ENCODE data around the gene TNFSF10.
"Not testable (repeated sequence)": the region's sequence is repeated elsewhere in the genome, so short reads cannot be mapped to it uniquely, and the experiment has no call there.

TNFSF10 gene

DNA sequence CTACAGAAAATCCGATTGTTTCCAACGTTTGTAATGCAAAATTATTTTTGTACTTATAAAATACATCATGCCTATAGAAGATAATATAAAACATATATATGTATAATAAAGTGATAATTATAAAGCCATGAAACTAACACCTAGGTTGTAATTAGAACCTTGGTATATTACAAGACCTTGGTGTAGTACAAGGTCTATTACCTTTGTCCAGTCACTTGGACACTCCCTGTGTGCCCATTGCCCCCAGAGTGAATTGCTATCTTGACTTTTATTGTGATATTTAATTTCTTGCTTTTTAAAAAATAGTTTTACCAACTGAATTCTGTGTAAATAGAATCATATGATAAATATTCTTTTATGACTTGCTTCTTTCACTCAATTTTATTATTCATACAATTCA is 20.7 kb upstream of the TNFSF10 start:
- no peak for DNase-seq

DNA sequence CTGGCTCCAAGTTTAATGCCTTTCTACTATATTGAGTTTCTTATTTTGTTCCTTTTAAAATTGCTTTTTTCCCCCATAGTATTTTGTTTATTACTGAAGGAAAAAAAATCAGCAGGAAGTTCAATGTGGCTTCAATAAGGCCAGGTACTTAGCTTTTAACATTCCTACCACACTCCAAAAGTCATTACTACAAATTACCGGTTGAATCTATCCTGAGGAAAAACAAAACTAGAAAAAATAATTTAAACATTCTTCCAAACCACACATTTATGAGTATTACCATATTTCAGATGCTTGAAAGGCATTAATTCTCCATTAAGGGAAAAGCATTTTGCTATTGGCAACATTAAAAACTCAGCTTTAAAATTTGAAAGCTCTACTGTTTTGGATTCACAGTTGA is 20.2 kb upstream of the TNFSF10 start:
- DNase-seq = no peak

DNA sequence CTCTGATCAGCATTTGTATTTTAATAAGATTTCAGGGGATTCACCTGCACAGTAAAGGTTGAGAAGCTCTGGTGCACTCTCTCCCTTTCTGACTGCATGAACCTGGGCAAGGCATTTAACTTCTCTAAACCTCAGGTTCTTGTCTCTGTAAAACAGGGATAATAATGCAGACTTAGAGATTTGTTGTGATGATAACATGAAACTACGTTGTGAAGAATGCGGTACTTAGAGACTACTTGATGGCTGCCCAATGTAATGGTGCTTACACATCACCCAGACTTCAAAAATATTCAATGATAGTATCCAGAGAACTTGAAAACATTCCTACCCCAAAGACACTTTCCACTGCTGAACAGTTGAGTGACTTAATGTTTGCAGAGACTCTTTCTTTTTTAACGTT is 19.8 kb upstream of the TNFSF10 start:
- DNase-seq = no peak

DNA sequence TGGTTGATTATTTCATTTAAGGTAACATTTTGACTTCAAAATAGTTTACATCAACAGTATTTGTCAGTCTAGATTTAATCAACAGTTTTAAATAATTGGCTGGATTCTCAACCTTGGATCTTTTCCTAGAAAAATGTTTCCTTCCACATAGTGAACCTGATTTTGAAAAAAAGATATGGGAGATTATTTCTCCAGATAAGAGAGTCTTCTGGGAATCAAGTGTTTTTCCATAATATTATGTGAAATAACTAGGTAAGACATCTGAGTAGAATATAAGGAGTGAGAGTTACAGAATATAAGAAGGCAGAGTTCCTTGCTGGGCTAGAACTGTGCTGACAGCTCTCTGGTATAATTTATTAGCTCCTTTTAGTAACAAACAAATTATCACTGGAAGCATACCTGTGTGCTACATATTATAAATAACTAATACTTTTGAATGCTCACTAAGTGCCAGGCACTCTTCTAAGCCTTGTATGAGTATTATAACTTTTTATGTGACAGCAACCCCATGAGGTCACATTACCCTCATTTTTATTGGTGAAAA is 18.8 kb upstream of the TNFSF10 start:
- no peak for DNase-seq

DNA sequence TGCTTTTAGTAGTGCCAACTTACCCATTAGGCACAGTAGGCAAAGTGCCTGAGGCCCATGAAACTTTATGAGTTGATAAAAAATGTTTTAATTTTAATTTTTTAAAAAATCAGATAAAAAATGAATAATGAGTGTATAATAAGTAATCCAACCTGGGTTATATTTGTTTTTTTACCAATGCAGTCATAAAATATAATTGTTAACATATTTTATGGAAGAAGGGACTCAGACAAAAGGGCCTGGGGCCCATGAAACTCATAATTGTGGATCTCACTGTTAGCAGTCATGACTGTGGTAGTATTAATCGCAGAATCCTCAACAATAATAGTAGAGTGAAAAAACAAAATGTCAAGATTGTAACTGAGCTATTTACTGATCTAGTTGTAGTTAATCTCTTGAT is 16.8 kb upstream of the TNFSF10 start:
- DNase-seq = no peak

DNA sequence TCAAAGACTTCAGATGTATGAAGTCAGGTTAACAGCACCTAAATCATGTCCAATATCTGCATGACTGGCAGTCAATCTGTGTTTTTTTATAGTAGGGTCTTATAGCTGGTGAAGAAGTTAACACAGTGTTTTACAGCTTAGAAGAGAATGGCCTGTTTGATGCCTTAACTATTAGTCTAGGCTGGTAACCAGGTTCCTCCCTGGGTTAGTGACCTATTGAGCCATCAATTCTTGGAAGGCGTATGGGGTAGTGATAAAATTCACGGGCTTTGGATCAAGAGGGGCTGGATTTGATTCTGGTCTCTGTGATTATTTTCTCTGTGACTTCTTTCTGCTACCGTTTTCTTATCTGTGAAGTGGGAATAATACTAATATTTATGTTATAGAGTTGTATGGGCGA is 16.0 kb upstream of the TNFSF10 start:
- no peak for DNase-seq

DNA sequence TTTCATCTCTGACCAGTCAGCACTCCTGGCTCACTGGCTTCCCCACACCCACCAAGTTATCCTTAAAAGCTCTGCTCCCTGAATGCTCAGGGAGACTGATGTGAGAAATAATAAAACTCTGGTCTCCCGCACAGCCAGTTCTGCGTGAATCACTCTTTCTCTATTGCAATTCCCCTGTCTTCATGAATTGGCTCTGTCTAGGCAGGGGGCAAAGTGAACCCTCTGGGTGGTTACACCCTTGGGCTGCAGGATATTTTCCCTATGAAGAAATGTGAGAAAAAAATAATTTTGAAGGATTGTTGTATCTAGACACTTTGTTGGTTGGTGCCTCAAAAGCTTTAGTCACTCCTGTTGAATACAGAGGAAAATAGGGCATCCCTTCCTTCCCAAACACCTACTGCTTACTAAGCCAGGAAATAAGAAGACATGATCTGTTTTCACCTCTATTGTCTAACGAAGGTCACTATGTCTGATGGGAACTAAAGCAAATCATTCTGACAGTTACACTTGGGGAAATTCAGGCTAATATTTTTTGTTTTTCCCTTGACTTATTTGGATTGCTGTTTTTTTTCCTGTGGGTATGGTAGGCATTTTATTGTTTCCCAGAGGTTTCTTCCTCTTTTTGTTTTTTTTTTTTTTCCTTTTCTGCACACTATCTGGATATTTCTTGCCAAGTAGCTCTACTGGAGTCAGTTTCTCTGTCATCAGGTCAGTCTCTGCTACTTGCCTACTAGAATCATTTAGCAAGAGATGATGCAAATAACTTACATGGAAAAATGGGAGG is 15.3 kb upstream of the TNFSF10 start:
- DNase-seq = no peak

DNA sequence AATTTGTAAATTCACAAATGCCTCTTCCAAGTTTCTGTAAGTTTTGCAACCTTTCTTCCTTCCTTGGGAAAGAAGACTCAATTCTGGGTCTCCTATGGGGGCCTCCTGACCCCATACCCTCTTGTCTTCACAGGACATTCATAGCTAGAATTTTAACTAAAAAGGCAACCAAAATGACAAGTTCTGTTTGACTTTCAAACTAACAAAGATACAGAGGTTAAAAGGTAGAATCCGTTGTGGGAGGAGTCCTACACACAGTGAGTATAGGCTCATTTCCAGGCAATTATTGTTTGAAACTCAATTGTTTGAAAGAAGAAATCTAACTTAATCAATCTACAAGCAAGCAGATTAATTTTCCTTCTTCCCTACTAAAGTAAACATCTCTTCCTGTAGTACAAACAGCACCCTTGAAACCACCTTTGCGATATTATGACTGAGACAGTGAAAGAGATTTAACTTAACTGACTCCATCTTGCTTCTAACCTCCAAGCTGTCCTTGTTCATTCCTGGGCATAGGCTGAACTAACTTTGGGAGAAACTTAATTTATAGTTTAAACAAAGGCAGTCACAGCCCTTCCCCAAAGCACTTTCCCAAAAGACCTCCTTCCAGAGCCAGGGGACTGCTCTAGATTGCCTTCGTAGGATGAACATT is 14.4 kb upstream of the TNFSF10 start:
- DNase-seq = no peak

DNA sequence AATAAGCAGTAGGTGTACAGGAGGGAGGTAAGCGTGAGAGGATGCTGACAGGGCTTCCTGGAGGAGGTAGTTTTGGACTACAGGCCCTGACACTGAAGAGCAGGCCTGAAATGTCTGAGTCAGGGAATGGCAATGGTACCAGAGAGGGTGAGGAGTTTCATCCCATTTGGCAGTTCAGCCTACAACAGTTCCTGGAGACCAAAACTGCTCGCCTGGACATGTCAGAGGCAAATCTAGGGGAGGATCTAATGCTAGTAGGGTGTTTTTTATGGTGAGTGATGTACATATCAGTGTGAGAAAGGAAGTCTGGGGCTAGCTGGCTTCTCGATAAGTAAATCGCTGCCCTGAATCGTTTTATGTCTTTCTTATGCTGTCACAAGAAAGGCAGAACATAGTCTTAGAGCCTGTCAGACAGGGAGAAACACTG is 13.8 kb upstream of the TNFSF10 start:
- DNase-seq = no peak

DNA sequence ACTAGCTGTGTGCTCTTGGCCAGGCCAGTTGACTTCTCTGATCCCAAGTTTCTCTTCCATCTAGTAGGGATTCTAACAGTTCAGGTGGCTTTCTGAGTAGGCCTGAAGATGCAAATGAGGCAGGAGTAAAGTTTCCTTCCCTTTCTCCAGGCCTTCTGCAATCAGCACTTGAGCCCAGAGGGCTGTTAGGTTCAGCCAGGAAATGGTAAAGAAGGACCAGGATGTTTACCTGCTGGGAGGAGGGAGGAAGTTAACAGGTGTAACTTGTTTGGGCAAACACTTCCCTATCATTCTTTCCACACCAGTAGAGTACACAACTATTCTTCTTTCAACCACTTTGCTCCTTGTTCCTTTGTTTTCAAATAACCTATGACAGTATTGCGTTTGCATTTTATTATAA is 13.3 kb upstream of the TNFSF10 start:
- DNase-seq = peak; percentile 53

DNA sequence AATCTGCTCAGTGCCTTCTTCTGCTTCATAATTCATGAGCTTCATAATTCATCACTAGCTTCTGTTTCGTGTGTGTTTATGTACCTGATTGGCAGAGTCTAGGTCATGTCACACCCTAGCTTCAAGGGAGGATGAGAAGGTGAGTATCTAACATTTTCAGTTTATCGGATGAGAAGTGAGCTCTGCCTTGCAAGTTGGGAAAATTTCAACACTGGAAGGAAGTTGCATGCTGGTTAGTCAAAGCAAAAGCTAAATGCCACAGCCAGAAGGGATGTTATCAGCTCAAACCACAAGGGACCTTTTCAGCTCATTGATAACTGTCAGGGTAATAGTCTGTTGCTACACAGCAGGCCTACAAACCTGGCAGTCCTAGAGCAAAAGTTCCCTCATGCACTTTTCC is 7.3 kb upstream of the TNFSF10 start:
- no peak for DNase-seq

DNA sequence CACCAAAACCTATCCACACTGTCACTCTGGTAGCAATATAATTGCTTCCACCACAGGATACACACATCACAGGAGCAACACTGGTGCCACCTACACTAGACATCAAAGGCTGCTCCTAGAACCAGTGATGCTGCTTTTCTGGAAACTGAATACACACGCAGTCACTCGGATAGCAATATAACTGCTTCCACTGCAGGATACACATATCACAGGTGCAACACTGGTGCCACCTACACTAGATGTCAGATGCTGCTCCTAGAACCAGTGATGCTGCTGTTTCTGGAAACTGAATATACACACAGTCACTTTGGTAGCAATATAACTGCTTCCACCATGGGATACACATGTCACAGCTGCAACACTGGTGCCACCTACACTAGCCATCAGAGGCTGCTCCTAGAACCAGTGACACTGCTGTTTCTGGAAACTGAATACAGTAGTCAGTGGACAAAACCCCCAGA is 6.9 kb upstream of the TNFSF10 start:
- DNase-seq = no peak

DNA sequence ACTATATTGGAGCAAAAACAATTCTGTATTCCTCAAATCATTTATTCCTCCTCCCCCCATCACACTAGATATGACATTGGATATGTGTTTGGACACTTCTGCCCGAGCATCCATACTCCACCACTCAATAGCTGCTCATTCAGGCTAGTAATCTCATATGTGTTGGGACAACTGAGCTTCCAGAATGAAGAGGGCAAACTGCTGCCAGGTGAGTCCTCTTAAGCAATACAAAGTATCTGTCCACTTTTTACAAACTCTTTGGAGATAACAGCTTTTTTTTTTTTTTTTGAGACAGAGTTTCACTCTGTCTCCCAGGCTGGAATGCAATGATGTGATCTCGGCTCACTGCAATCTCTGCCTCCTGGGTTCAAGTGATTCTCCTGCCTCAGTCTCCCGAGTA is 5.4 kb upstream of the TNFSF10 start:
- no peak for DNase-seq

DNA sequence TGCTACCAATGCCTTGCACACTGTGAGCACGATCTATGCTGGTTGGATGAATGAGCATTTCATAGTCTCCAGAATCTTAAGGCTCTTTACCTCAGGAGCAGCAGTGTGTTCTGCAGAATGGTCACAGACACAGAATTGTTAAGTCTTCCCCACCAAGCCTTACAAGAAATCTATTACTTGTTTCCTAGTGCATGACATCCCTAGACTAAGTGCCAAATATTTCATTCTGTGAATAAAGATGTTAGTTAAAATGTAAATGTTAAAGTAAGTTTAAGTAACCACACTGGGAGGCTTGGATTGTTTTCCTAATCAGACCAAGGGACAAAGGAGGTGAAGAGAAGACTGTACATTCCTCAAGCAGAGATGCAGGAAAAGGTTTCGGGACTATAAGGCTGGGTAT is 4.1 kb upstream of the TNFSF10 start:
- DNase-seq = no peak

DNA sequence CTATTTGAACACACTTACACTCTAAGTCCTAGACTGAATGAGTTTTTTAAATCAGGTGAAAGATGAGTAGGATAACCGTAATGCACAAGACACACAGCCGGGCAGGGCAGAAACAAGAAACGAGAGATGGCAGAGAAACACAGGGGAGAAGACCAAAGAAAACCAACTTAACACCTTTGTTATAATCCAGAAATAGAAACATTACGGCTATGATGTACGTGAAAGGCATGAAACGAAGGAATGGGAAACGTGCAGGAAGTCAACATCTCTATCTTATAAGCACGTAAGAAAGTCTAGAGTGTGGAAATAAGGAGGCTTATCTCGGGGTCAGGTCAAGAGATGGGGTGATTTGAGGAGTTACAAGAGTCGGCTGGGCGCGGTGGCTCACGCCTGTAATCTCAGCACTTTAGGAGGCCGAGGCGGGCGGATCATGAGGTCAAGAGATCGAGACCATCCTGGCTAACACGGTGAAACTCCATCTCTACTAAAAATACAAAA is 1.9 kb upstream of the TNFSF10 start:
- no peak for DNase-seq

DNA sequence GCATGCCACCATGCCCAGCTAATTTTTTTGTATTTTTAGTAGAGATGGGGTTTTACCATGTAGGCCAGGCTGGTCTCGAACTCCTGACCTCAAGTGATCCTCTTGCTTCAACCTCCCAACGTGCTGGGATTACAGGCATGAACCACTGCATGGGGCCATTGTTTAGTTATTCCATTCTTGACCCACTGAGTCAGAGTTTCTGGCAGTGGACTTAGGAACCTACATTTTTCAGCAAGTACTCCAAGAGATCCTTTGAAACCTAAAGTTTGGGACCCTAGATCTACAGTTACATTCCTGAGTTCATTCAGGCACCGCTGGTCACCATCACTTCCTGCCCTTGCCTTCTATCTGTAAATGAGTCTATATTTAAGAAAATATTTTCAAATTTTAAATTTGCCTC is 1.4 kb upstream of the TNFSF10 start:
- no peak for DNase-seq

DNA sequence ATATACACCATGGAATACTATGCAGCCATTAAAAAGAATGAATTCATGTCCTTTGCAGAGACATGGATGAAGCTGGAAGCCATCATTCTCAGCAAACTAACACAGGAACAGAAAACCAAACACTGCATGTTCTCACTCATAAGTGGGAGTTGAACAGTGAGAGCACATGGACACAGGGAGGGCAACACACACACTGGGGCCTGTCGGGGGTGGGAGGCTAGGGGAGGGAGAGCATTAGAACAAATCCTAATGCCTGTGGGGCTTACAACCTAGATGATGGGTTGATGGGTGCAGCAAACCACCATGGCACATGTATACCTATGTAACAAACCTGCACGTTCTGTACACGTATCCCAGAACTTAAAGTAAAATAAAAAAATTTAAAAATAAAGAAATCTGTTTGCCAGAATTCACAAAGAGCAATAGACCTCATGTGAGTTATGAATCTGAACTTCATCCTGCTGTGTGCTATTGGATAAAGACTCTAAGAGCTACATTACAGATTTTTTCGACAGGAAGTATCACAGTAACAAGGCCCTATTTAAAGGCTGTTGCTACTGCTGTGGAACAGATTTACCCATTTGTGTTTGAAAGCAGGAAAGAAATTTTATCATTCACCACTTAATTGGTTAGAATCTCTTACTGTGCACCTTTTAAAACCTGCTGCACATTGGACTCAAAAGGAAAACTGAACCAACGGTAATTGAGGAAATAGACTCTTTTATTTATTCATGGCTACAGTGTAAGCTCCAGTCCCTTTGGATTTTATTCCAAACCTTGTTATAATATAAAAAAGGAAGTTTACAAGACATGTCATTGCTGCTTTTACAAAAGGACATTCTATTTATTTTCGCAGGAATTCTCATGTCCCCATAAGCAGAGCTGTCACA is 1.1 kb downstream of the TNFSF10 start:
- DNase-seq = not testable (repeated sequence)

DNA sequence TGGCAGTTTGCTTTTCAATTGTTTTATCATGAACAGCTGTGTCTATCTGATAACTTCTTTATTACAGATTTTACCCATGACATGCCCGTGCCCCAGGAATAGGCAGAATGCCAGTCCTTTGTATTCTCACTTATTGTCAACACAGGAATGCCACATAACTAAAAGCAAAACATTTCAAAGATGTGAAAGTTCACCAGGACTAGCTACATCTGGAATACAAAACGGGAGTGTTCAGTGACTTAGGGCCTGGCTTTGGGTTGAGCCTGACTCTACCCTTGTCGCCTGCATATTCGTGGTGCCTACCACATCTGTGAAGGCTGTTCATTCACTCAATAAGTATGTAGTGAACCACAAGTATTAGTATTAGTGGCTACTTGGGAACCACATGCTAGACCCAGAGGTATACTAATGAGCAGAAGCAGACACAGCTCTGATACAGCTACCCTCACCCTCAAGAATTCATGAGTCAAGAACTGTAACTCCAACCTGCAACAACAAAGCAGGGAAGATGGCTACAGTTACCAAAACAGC is 2.9 kb downstream of the TNFSF10 start:
- DNase-seq = no peak

DNA sequence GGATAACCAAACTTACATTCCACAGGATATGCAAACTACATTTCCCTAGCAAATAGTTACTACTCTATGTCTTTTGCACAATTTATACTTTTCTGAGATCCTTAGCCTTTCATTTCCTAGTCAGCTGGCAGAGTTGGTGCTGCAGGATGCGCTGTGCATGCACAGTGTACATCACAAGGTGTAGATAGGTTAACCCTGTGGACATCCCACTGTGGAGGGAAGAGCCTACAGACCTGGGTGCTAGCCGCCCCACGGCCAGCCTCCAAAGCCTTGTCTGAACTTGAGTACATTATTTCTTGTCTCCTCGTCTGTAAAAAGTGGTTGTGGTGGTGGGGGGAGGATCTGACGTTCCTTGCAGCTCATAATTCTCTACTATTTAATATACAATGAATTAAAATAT is 3.5 kb downstream of the TNFSF10 start:
- no peak for DNase-seq

DNA sequence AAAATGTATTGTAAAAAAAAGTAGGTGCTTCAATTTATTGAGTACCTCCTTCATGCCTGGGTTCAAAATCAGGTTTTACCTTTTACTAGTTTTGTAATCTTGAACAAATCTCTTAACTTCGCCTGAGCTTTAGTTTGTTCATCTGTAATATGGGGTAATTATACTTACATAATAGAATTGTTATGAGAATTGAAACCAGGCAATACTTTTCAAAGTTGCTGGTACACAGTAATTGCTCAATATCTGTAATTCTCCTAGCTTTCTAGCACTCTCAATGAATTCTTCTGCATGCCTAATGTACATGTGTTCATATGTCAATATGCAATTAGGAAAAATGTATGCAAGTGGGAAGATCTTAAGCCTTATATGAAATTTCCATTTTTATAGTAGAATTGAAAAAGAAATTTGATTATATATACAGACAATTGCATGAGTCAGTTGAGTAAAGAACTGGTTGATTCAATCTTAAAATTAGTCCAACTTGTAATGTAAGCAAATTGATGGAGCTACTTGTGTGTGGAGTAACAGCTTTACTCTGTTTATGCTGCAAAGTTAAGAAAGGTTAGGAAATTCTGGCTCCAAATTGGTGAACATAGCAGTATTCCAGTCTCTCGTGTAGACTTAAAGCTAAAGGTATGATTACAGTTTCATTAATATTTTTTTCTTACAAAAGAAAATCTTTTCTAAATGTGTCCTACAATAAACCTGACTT is 4.1 kb downstream of the TNFSF10 start:
- no peak for DNase-seq

DNA sequence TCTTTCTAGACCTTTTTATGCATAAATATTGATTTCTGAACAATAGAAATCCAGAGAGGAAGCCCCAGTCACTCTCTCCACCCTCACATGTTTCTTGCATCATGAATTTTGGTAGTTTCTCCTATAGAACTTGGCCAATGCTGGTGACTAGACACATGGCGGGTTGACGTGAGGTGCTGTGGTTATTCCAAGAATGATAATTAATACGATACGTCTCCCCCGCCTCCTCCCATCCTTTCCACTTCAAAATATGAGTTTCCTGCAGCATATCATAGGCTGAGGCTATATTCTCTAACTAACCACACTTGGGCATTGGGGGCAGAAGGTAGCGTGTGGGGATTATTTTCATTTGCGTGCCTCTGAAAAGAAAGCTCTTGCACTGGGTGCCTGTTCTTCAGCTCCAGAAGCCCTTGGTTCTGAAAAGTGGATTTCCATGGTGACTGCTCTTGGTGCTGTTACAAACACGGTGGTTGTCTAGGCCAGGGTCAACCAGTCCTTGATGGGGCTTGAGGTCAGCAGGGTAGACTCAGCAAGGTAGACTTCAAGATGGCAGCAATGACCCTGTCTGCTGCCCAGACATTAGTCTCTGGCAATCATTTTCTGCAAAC is 5.3 kb downstream of the TNFSF10 start:
- no peak for DNase-seq

Data from NCI-H774 (cell line).